ENCODE results near the gene AMELY.

DNA sequence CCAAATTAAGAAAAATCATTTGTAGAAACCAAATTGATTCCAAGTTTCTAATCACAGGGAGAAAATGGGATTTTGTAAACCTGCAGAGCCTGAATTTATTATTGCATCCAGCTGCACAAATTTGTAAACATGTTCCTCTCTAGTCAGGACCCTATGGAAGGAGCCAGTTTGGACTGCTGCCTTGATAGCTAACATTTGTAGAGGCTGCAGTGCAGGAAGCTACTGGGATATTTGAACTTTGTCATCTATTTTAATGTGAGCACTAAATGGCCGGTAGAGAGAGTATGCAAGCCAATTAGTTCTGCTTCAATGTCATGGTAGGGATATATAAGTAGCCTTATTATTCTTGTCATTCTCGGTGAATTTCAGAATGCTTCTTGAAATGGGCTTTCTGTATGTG, 62.2 kb downstream of the AMELY start:
- TF ChIP-seq CEBPB (IDR thresholded peaks at IDR 0.05; ENCODE audit: low read depth) (no peak), SIN3A (IDR thresholded peaks at IDR 0.05; ENCODE audit: low read depth) (no peak), POLR2AphosphoS5 (IDR thresholded peaks at IDR 0.05; ENCODE audit: low read depth, low read length) (no peak)
